NCI-H1694 treated with DMSO at 0.1 percent for 48 hours (cell line): ENCODE data around the gene FNDC3B.

ENCODE experiments used
- DNase-seq: peaks from one replicate; lab custom pipeline; 2025; lab: John Stamatoyannopoulos, UW

FNDC3B gene

DNA sequence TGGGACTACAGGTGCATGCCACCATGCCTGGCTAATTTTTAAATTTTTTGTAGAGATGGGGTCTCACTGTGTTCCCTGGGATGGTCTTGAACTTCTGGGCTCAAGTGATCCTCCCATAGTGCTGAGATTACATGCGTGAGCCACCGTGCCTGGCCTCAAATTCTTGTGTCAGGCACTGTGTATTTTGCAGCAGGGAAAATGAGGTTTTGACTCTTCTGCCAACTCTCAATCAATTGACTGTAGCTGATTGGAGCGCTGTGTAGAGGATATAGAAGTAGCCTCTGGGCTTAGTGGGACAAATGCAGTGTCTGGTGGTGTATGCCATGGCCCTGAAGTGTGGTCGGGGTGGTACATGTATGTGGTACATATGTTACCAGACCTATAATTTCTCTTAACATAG, 152.3 kb downstream of the FNDC3B start:
- DNase-seq: no peak

DNA sequence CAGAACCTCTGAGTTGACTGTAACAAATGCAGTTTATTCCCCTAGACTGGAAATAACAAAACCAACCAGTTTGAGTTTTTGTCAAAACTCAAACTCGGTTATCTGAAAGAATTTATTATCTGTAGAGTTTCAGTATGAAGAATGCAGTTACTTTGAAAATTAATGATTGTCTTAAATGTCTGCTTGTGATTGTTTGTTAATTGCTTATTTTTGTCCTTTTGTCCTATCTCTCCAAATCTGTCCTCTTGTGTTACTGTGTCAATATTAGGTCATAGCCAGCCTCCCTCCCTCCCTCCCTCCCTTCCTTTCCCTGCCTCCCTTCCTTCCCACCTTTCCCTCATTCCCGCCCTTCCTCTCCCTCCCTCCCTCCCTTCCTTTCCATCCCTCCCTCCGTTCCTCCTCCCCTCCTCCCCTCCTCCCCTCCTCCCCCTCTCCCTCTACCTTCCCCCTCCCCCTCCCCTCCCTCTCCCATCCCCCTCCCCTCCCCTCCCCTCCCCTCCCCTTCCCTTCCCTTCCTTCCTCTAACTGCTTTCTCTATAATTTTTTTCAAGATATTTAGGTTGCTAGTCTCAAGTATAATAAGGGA, 153.5 kb downstream of the FNDC3B start:
- no peak for DNase-seq

GRCh38 chr3:172193436-172193835, 154.1 kb downstream of the FNDC3B start:
- DNase-seq: no peak

DNA sequence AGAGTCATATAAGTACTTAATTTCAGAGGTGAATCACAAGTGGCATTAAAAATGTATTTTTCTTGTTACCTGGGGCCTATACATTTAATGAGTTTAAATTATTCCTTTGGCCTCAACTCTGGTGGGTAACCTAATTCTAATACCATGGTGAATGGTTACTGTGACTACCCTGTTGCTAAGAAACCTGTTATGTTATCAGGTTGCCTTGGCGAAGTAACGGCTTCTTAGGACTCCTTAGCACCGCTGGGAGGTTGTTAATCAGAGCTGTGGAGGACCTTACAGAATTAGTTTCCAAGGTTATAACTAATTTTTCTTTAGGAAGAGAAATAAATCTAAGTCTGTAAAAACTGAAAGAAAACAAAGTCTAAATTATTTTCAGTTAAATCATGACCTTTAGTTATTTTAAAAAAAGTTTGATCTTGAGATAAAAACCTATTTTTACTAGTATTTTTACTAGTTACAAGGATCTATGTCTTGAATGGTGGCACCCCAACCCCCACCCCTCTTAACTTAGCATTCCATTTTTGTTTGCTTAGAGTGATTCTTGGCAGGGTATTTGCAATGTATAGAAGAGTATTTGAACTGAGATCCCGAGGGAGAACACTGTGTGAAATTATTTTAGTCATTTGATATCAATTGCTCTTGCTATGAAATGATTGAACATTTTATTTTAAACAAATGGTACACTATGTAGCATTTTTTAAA, 155.5 kb downstream of the FNDC3B start:
- no peak for DNase-seq

DNA sequence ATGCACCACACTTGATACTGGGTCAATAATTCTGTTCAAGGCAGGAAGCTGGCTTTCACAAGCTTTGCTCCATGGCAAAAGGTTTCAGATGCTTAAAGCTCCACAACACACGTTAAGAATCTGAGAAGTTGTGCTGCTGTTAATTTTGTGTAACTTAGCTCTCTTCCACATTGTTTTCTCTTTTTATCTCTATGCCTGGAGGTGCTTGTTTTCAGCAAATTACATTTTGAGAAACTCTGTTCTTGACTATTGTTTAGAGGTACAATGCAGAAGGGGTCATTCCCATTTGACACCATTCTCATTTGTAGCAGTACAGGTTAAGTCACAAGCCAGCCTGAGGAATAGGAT, 156.0 kb downstream of the FNDC3B start:
- no peak for DNase-seq

- DNase-seq: no peak
Measured at GRCh38 chr3:172197344-172197743, 158.0 kb downstream of the FNDC3B start.

- no peak for DNase-seq
Measured at GRCh38 chr3:172198428-172198827, 159.1 kb downstream of the FNDC3B start.

- DNase-seq: no peak
Measured at GRCh38 chr3:172199850-172200369, 160.5 kb downstream of the FNDC3B start.

DNA sequence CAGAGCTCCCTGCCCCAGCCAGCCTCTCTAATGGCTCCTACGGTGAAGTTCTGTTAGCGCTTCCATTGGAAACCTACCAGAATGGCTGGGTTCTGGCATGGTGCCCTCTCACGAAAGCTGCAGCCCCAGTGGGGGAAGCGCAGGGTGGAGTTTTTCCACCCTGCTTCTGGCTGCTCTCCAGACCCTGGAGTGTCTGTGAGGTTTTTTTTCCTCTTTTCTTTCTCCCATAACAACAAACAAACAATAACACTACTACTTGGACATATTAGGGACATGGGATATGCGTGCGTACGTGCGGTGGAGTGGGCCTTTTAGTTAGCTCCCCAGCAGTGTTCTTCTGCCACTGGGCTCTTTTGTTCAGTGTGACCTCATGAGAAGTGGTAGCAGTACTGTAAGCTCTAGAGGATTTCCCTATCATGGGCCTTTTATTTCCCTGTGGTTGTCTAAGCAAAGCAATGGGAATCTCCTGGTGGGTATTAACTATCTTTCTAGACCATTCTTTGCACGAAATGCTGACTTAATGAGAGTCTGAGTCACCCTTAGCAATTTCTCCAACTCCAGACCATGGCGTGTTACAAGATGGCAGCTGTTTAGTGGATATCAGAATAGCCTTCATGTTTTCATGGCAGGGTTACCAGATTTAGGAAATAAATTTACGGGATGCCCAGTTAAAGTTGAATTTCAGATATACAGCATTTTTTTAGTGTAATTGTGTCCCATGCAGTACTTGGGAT, 161.9 kb downstream of the FNDC3B start:
- no peak for DNase-seq

DNA sequence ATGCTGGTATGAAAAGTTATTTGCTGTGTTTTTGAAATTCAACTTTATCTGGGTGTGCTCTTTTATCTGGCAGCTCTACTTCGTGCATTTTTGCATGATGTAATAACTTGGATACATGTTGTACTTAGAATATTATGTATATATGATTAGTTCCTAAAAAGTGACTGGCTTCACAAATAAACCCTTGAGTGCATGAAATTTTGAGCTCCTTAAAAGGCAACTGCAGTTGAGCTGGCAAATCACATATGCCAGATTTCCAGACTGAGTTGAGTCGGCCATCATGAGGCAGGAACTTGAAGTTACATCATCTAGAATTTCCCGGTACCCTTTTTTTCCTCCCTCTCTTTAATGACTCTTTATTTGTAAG, 162.5 kb downstream of the FNDC3B start:
- DNase-seq: no peak

DNA sequence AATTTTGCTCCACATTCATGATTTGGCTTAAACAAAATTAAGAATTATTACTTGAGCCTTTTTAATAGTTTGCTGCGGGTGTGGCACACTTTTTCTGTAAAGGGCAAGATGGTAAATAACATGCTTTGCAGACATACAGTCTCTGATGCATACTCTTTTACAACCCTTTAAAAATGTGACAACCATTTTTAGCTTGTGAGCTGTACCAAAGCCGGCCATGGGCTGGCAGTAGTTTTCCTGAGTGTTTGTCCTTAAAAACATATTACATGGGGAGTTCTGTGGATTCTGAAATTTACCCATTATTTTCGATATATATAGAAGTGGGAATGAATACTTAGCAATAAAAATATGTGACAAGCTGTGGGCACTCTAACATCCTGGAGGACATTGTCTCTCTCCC, 163.4 kb downstream of the FNDC3B start:
- no peak for DNase-seq

- no peak for DNase-seq
Measured at GRCh38 chr3:172203522-172204258, 164.3 kb downstream of the FNDC3B start.

- no peak for DNase-seq
Measured at GRCh38 chr3:172204716-172205115, 165.3 kb downstream of the FNDC3B start.

GRCh38 chr3:172208586-172209332, 169.4 kb downstream of the FNDC3B start:
- DNase-seq: no peak

- DNase-seq: no peak
Measured at GRCh38 chr3:172209333-172210321, 170.2 kb downstream of the FNDC3B start.

- DNase-seq: no peak
Measured at GRCh38 chr3:172210355-172210754, 171.0 kb downstream of the FNDC3B start.

- DNase-seq: no peak
Measured at GRCh38 chr3:172211123-172211522, 171.7 kb downstream of the FNDC3B start.

- no peak for DNase-seq
Measured at GRCh38 chr3:172213200-172213599, 173.8 kb downstream of the FNDC3B start.

- no peak for DNase-seq
Measured at GRCh38 chr3:172213904-172214303, 174.5 kb downstream of the FNDC3B start.

DNA sequence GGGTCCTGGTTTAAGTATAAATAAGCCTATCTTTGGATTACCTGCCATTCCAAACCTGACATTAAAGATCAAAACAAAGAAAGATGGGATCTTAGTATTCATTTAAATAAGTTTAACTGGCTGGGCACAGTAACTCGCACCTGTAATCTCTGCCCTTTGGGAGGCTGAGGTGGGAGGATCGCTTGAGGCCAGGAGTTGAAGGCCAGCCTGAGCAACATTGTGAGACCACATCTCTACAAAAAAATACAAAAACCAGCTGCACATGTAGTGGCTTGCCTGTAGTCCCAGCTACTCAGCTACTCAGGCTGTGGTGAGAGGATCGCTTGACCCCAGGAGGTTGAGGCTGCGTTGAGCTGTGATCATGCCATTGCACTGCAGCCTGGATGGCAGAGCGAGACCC, 176.9 kb downstream of the FNDC3B start:
- DNase-seq: no peak

DNA sequence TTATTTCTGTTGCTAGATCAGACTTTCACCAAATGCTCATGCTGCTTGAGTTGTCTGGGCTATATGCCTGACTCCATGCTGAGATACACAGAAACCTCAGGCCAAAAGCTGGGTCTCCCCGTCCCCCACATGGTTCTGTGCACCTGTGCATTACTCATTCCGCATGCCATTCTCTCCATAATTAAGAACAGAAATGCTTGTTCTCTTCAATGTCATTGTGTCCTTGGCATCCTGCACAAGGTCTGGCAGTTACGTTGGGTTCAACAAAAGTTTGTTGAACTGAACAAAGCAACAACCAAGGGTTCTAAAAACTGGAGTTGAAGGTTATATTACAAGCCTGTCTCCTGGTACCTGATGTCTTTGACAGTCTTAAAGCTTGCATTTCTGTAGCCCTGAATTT, 177.5 kb downstream of the FNDC3B start:
- DNase-seq: no peak
